ENCODE data around the gene CDK6. TPM values are rescaled to one million over a fixed set of nuclear protein-coding genes. Genes with fewer than 3 reads are reported as not detected.
A peak's percentile ranks its signal among the peaks of the same experiment; 100 is the strongest.

CDK6 gene
- total RNA-seq, 1 donor from 2014 or later: 23.3 TPM

- H3K36me3 Mint-ChIP-seq (ENCODE audit: insufficient read depth): peaks cover 1% of the 10 kb centered on the region
Observed at GRCh38 chr7:92722541-92722940, 113.8 kb downstream of the CDK6 start.

GRCh38 chr7:92720604-92721350 lies 115.6 kb downstream of the CDK6 start:
- Mint-ChIP-seq H3K9me3 (ENCODE audit: low read depth) (no peaks in the 10 kb centered on the region), H3K27ac (no peak overlapping the region), H3K4me3 (ENCODE audit: low read depth) (no peak overlapping the region), H3K4me1 (ENCODE audit: low read depth) (peaks cover 4% of the 10 kb centered on the region), H3K36me3 (ENCODE audit: insufficient read depth) (peaks cover 1% of the 10 kb centered on the region), H3K27me3 (no peaks in the 10 kb centered on the region)
- DNase-seq (ENCODE audit: low spot score, unreplicated experiment): no peak
- TF ChIP-seq CTCF (IDR thresholded peaks at IDR 0.05; ENCODE audit: unreplicated experiment): no peak

More at GRCh38 chr7:92722541-92722940, 113.8 kb downstream of the CDK6 start:
- Mint-ChIP-seq H3K27ac (no peak overlapping the region), H3K27me3 (no peaks in the 10 kb centered on the region), H3K4me1 (ENCODE audit: low read depth) (peaks cover 4% of the 10 kb centered on the region), H3K4me3 (ENCODE audit: low read depth) (no peak overlapping the region), H3K9me3 (ENCODE audit: low read depth) (no peaks in the 10 kb centered on the region)
- TF ChIP-seq CTCF (IDR thresholded peaks at IDR 0.05; ENCODE audit: unreplicated experiment): no peak
- no peak for DNase-seq (ENCODE audit: low spot score, unreplicated experiment)

- H3K27ac Mint-ChIP-seq: peak overlapping the region; percentile 13
- H3K9me3 Mint-ChIP-seq (ENCODE audit: low read depth): no peaks in the 10 kb centered on the region
- no peak overlapping the region for H3K4me3 Mint-ChIP-seq (ENCODE audit: low read depth)
- no peak for TF ChIP-seq CTCF (IDR thresholded peaks at IDR 0.05; ENCODE audit: unreplicated experiment)
- no peaks in the 10 kb centered on the region for H3K27me3 Mint-ChIP-seq
- H3K4me1 Mint-ChIP-seq (ENCODE audit: low read depth): peaks cover 4% of the 10 kb centered on the region
- no peaks in the 10 kb centered on the region for H3K36me3 Mint-ChIP-seq (ENCODE audit: insufficient read depth)
- DNase-seq (ENCODE audit: low spot score, unreplicated experiment): no peak
Observed at GRCh38 chr7:92717993-92718716, 118.2 kb downstream of the CDK6 start.

- no peak for DNase-seq (ENCODE audit: low spot score, unreplicated experiment)
- Mint-ChIP-seq H3K4me3 (ENCODE audit: low read depth) (no peak overlapping the region), H3K36me3 (ENCODE audit: insufficient read depth) (no peaks in the 10 kb centered on the region), H3K9me3 (ENCODE audit: low read depth) (no peaks in the 10 kb centered on the region), H3K4me1 (ENCODE audit: low read depth) (peaks cover 4% of the 10 kb centered on the region), H3K27ac (no peak overlapping the region), H3K27me3 (no peaks in the 10 kb centered on the region)
- no peak for TF ChIP-seq CTCF (IDR thresholded peaks at IDR 0.05; ENCODE audit: unreplicated experiment)
Observed at GRCh38 chr7:92717623-92717992, 118.8 kb downstream of the CDK6 start.

GRCh38 chr7:92716825-92717580 lies 119.4 kb downstream of the CDK6 start:
- Mint-ChIP-seq H3K9me3 (ENCODE audit: low read depth) (no peaks in the 10 kb centered on the region), H3K4me1 (ENCODE audit: low read depth) (peaks cover 4% of the 10 kb centered on the region), H3K27me3 (no peaks in the 10 kb centered on the region), H3K36me3 (ENCODE audit: insufficient read depth) (no peaks in the 10 kb centered on the region), H3K4me3 (ENCODE audit: low read depth) (no peak overlapping the region), H3K27ac (no peak overlapping the region)
- DNase-seq (ENCODE audit: low spot score, unreplicated experiment): no peak
- no peak for TF ChIP-seq CTCF (IDR thresholded peaks at IDR 0.05; ENCODE audit: unreplicated experiment)
